ENCODE data around the gene DOCK1. TPM values are rescaled to one million over a fixed set of nuclear protein-coding genes. Genes with fewer than 3 reads are reported as not detected.

Gene DOCK1
- total RNA-seq, 1 experiment from 2014 or later = 82.2 TPM

- no TSS peak for BruUV-seq (replicated peaks)
- ChIA-PET POLR2A (no interaction called here), CTCF (no interaction called here)
- no peaks in the 10 kb centered on the region for H3K27me3 ChIP-seq (replicated peaks; ENCODE audit: control insufficient read depth, insufficient read depth, low read length)
- no peaks in the 10 kb centered on the region for H3K9me3 Mint-ChIP-seq (ENCODE audit: unreplicated experiment)
- H3K4me3 Mint-ChIP-seq (ENCODE audit: unreplicated experiment) = no peak overlapping the region
- no peak for TF ChIP-seq CTCF (IDR thresholded peaks at IDR 0.05; ENCODE audit: insufficient read depth in 1 of 2, low read depth in 1 of 2, low read length in 1 of 2, severe bottlenecking in 1 of 2, unreplicated experiment in 1 of 2)
- H3K27ac Mint-ChIP-seq (ENCODE audit: unreplicated experiment) = no peak overlapping the region
- no peaks in the 10 kb centered on the region for H3K4me1 Mint-ChIP-seq (ENCODE audit: low read depth, unreplicated experiment)
- no peaks in the 10 kb centered on the region for H3K27me3 Mint-ChIP-seq (ENCODE audit: insufficient read depth, unreplicated experiment)
- peaks cover 17% of the 10 kb centered on the region for H3K36me3 Mint-ChIP-seq (ENCODE audit: insufficient read depth, unreplicated experiment)
- intact Hi-C loops (cut with micrococcal nuclease; ENCODE audit: unreplicated experiment) = no loop called here
- no peaks in the 10 kb centered on the region for H3K4me1 ChIP-seq
- no peaks in the 10 kb centered on the region for H3K9me3 ChIP-seq
- H3K4me3 ChIP-seq (ENCODE audit: low read depth, low read length) = no peak overlapping the region
- no peak for DNase-seq
- H3K36me3 ChIP-seq (ENCODE audit: control insufficient read depth, insufficient read depth, low read length) = no peaks in the 10 kb centered on the region; the same call in 1 of the 2 replicates
Observed at GRCh38 chr10:127417686-127418401, 512.6 kb downstream of the DOCK1 start.

GRCh38 chr10:127418536-127419168, 513.4 kb downstream of the DOCK1 start:
- H3K4me3 ChIP-seq (ENCODE audit: low read depth, low read length) = no peak overlapping the region
- no TSS peak for BruUV-seq (replicated peaks)
- H3K36me3 ChIP-seq (ENCODE audit: control insufficient read depth, insufficient read depth, low read length) = no peaks in the 10 kb centered on the region; the same call in 1 of the 2 replicates
- DNase-seq = no peak
- POLR2A ChIA-PET = no interaction called here
- intact Hi-C loops (cut with micrococcal nuclease; ENCODE audit: unreplicated experiment) = no loop called here
- no peak for TF ChIP-seq CTCF (IDR thresholded peaks at IDR 0.05; ENCODE audit: insufficient read depth in 1 of 2, low read depth in 1 of 2, low read length in 1 of 2, severe bottlenecking in 1 of 2, unreplicated experiment in 1 of 2)
- CTCF ChIA-PET = no interaction called here
- no peaks in the 10 kb centered on the region for H3K27me3 ChIP-seq (replicated peaks; ENCODE audit: control insufficient read depth, insufficient read depth, low read length)
- H3K9me3 ChIP-seq = no peaks in the 10 kb centered on the region
- Mint-ChIP-seq H3K27me3 (ENCODE audit: insufficient read depth, unreplicated experiment) (no peaks in the 10 kb centered on the region), H3K4me3 (ENCODE audit: unreplicated experiment) (no peak overlapping the region), H3K36me3 (ENCODE audit: insufficient read depth, unreplicated experiment) (peaks cover 11% of the 10 kb centered on the region), H3K27ac (ENCODE audit: unreplicated experiment) (no peak overlapping the region), H3K4me1 (ENCODE audit: low read depth, unreplicated experiment) (no peaks in the 10 kb centered on the region), H3K9me3 (ENCODE audit: unreplicated experiment) (no peaks in the 10 kb centered on the region)
- no peaks in the 10 kb centered on the region for H3K4me1 ChIP-seq

GRCh38 chr10:127420138-127420684, 515.0 kb downstream of the DOCK1 start:
- no peak overlapping the region for H3K4me3 Mint-ChIP-seq (ENCODE audit: unreplicated experiment)
- no peak for DNase-seq
- Histone ChIP-seq H3K36me3 (ENCODE audit: control insufficient read depth, insufficient read depth, low read length) (no peaks in the 10 kb centered on the region; the same call in 1 of the 2 replicates), H3K4me1 (no peaks in the 10 kb centered on the region), H3K9me3 (no peaks in the 10 kb centered on the region), H3K4me3 (ENCODE audit: low read depth, low read length) (no peak overlapping the region), H3K27me3 (replicated peaks; ENCODE audit: control insufficient read depth, insufficient read depth, low read length) (no peaks in the 10 kb centered on the region)
- POLR2A ChIA-PET = no interaction called here
- no peaks in the 10 kb centered on the region for H3K4me1 Mint-ChIP-seq (ENCODE audit: low read depth, unreplicated experiment)
- intact Hi-C loops (cut with micrococcal nuclease; ENCODE audit: unreplicated experiment) = no loop called here
- H3K36me3 Mint-ChIP-seq (ENCODE audit: insufficient read depth, unreplicated experiment) = peaks cover 11% of the 10 kb centered on the region
- CTCF ChIA-PET = no interaction called here
- BruUV-seq (replicated peaks) = no TSS peak
- no peak overlapping the region for H3K27ac Mint-ChIP-seq (ENCODE audit: unreplicated experiment)
- H3K9me3 Mint-ChIP-seq (ENCODE audit: unreplicated experiment) = no peaks in the 10 kb centered on the region
- no peak for TF ChIP-seq CTCF (IDR thresholded peaks at IDR 0.05; ENCODE audit: insufficient read depth in 1 of 2, low read depth in 1 of 2, low read length in 1 of 2, severe bottlenecking in 1 of 2, unreplicated experiment in 1 of 2)
- H3K27me3 Mint-ChIP-seq (ENCODE audit: insufficient read depth, unreplicated experiment) = no peaks in the 10 kb centered on the region
